IMR-90 (cell line): ENCODE data around the gene SLIT1. TPM values are rescaled to one million over a fixed set of nuclear protein-coding genes. Genes with fewer than 3 reads are reported as not detected.

ENCODE experiments used
- ATAC-seq: fragments of 200-7000 bp; cut with Tn5 transposase; 2 replicates; pipeline ENCODE4 v1.9.1; 2020; ENCODE audit warnings: low read depth, mild to moderate bottlenecking, moderate library complexity
- BruUV-seq: library from RNA; stranded (reverse); fragments of 400-500 nt; replicated peaks from 2 replicates; lab custom pipeline; 2021; lab: Mats Ljungman, UMichigan
- CTCF ChIA-PET: fragments of 300-600 bp; formaldehyde crosslinking; extraction: SDS; loops from one replicate; lab custom pipeline; 2021; ENCODE audit warnings: antibody characterized with exemption; lab: Yijun Ruan, JAX
- POLR2A ChIA-PET: fragments of 300-600 bp; sonication (Branson Sonifier 250); formaldehyde crosslinking; loops from one replicate; lab custom pipeline; 2022; ENCODE audit warnings: antibody characterized with exemption; ENCODE audit not compliant: unreplicated experiment; lab: Charles Lee
- DNase-seq: peaks from one replicate; pipeline ENCODE4 v3.0.0; 2013
- H2AFZ ChIP-seq: replicated peaks from 2 replicates; pipeline ENCODE3; 2013; ENCODE audit warnings: low read length, mild to moderate bottlenecking; ENCODE audit not compliant: poor library complexity
- H2AK5ac ChIP-seq: 2 replicates; pipeline ENCODE4 v1.6.1; 2013; ENCODE audit warnings: low read depth, low read length, inconsistent platforms
- H2AK9ac ChIP-seq: replicated peaks from 2 replicates; pipeline ENCODE3; 2013; ENCODE audit warnings: mild to moderate bottlenecking, low read depth, low read length, moderate library complexity; ENCODE audit not compliant: poor library complexity
- H2BK120ac ChIP-seq: 2 replicates; pipeline ENCODE4 v1.6.1; 2013; ENCODE audit warnings: low read depth, low read length, inconsistent platforms
- H2BK15ac ChIP-seq: 3 replicates; pipeline ENCODE4 v1.6.1; 2013; ENCODE audit warnings: low read depth, low read length, inconsistent platforms
- H2BK20ac ChIP-seq: 2 replicates; pipeline ENCODE4 v1.6.1; 2013; ENCODE audit warnings: low read depth, mild to moderate bottlenecking, inconsistent platforms, low read length, moderate library complexity
- H2BK5ac ChIP-seq: 2 replicates; pipeline ENCODE4 v1.6.1; 2013; ENCODE audit warnings: mild to moderate bottlenecking, low read depth, low read length, inconsistent platforms; ENCODE audit not compliant: poor library complexity, severe bottlenecking
- H3K14ac ChIP-seq: replicated peaks from 2 replicates; pipeline ENCODE4 v1.6.1; 2013; ENCODE audit warnings: low read depth, low read length, inconsistent platforms
- H3K18ac ChIP-seq: 2 replicates; pipeline ENCODE4 v1.6.1; 2013; ENCODE audit warnings: low read depth, low read length, control low read depth
- H3K23ac ChIP-seq: 2 replicates; pipeline ENCODE4 v1.6.1; 2013; ENCODE audit warnings: low read depth, low read length, inconsistent platforms
- H3K27ac ChIP-seq: 2 replicates; pipeline ENCODE4 v1.5.1; 2013; ENCODE audit warnings: mild to moderate bottlenecking, control low read depth, low read length; ENCODE audit not compliant: insufficient read depth
- H3K27me3 ChIP-seq: 2 replicates; pipeline ENCODE4 v1.6.1; 2013; ENCODE audit warnings: low read length; ENCODE audit not compliant: control insufficient read depth, insufficient read depth
- H3K36me3 ChIP-seq: 2 replicates; pipeline ENCODE4 v1.6.1; 2013; ENCODE audit warnings: low read length, mixed read lengths; ENCODE audit not compliant: control insufficient read depth, insufficient read depth
- H3K4ac ChIP-seq: 2 replicates; pipeline ENCODE4 v1.6.1; 2013; ENCODE audit warnings: low read depth, low read length, inconsistent platforms
- H3K4me1 ChIP-seq: 2 replicates; pipeline ENCODE4 v1.6.1; 2013; ENCODE audit warnings: low read length, mixed read lengths; ENCODE audit not compliant: control insufficient read depth, insufficient read depth
- H3K4me2 ChIP-seq: 2 replicates; pipeline ENCODE4 v1.6.1; 2013; ENCODE audit warnings: low read depth, mild to moderate bottlenecking, control low read depth, low read length, moderate library complexity
- H3K4me3 ChIP-seq: 2 replicates; pipeline ENCODE4 v1.5.1; 2013; ENCODE audit warnings: low read depth, mild to moderate bottlenecking, control low read depth, low read length, moderate library complexity; ENCODE audit not compliant: insufficient read depth
- H3K56ac ChIP-seq: 2 replicates; pipeline ENCODE4 v1.6.1; 2013; ENCODE audit warnings: low read length, inconsistent platforms; ENCODE audit not compliant: insufficient read depth; ENCODE audit errors: extremely low read depth
- H3K79me1 ChIP-seq, 2 experiments: 2 replicates each; pipeline ENCODE4 v1.6.1; 2013; ENCODE audit warnings: low read length in 2 of 2, inconsistent platforms in 1 of 2, low read depth in 1 of 2
- H3K9ac ChIP-seq: 2 replicates; pipeline ENCODE4 v1.6.1; 2013; ENCODE audit warnings: low read depth, low read length, control low read depth
- H3K9me1 ChIP-seq: 2 replicates; pipeline ENCODE4 v1.6.1; 2013; ENCODE audit warnings: low read length, inconsistent platforms; ENCODE audit not compliant: insufficient read depth
- H3K9me3 ChIP-seq: 2 replicates; pipeline ENCODE4 v1.6.1; 2013; ENCODE audit warnings: low read length; ENCODE audit not compliant: control insufficient read depth, insufficient read depth
- H4K20me1 ChIP-seq: 2 replicates; pipeline ENCODE4 v1.6.1; 2013; ENCODE audit warnings: low read length, inconsistent platforms; ENCODE audit not compliant: insufficient read depth
- H4K5ac ChIP-seq: 2 replicates; pipeline ENCODE4 v1.6.1; 2013; ENCODE audit warnings: mild to moderate bottlenecking, low read depth, low read length, control low read depth
- H4K8ac ChIP-seq, 2 experiments: 2 replicates each; pipeline ENCODE4 v1.6.1; 2013; ENCODE audit warnings: low read depth in 2 of 2, low read length in 2 of 2, control low read depth in 1 of 2, inconsistent platforms in 1 of 2
- H4K91ac ChIP-seq: 2 replicates; pipeline ENCODE4 v1.6.1; 2013; ENCODE audit warnings: low read depth, low read length, inconsistent platforms; ENCODE audit not compliant: insufficient read depth
- CHD1 ChIP-seq: IDR thresholded peaks from 2 replicates; pipeline ENCODE4 v1.6.1; 2012; ENCODE audit warnings: low read depth, low read length, improper control_type of control experiment
- RCOR1 ChIP-seq: IDR thresholded peaks from 2 replicates; pipeline ENCODE4 v1.6.1; 2012; ENCODE audit warnings: mild to moderate bottlenecking, low read length, improper control_type of control experiment; ENCODE audit not compliant: insufficient replicate concordance
- WGBS, 2 experiments: methylation state at CpG; one replicate each; pipeline versions ENCODE4 v1.1.5 to v1.1.7; 2013; ENCODE audit warnings: missing lambda C conversion rate in 2 of 2; ENCODE audit not compliant: insufficient read length in 1 of 2; ENCODE audit errors: extremely low coverage in 2 of 2; 5-methylcytosine and 5-hydroxymethylcytosine counted together
- dilution Hi-C: fragments of 300-500 bp; cut with HindIII; formaldehyde crosslinking; loops from one replicate; pipeline ENCODE4 v1.14.3; 2018; ENCODE audit warnings: low sequenced_read_pairs; ENCODE audit not compliant: unreplicated experiment
- in situ Hi-C: fragments of 300-500 bp; cut with MboI; formaldehyde crosslinking; loops from 3 replicates; pipeline ENCODE4 v1.14.3; 2019; ENCODE audit warnings: low sequenced_read_pairs, inconsistent platforms, mixed read lengths
- intact Hi-C: fragments of 100-400 bp; cut with micrococcal nuclease; formaldehyde crosslinking; loops from 2 replicates; pipeline ENCODE4 v1.10.0; 2022
- polyA plus RNA-seq, 3 experiments: library from polyadenylated mRNA; depleted of rRNA; stranded (reverse); fragments of >200 nt; gene quantifications; 2 replicates each; pipeline ENCODE4 v1.2.3, GENCODE V29; 2012; ENCODE audit warnings: low replicate concordance in 1 of 3
- total RNA-seq: library from RNA; depleted of rRNA; stranded (reverse); fragments of >200 nt; gene quantifications from 2 replicates; pipeline ENCODE4 v1.2.3, GENCODE V29; 2012

SLIT1 gene
- total and polyA plus RNA-seq, 2 of the 4 experiments (the other 2 are of a cell fraction), result under 0.01 TPM

GRCh38 chr10:97062046-97062445 is 123.7 kb downstream of the SLIT1 start:
- no peak overlapping the region for H2AFZ ChIP-seq
- H3K9ac ChIP-seq, result no peak overlapping the region
- no peak overlapping the region for H2BK5ac ChIP-seq
- H4K20me1 ChIP-seq, result no peaks in the 10 kb centered on the region
- no peak overlapping the region for H3K4ac ChIP-seq
- no peaks in the 10 kb centered on the region for H3K36me3 ChIP-seq
- H3K27ac ChIP-seq, result no peak overlapping the region
- H3K56ac ChIP-seq, result no peak overlapping the region
- no peak overlapping the region for H3K23ac ChIP-seq
- CTCF ChIA-PET, result no interaction called here
- no peak overlapping the region for H3K4me2 ChIP-seq
- dilution Hi-C loops, result no loop called here
- no peaks in the 10 kb centered on the region for H3K79me1 ChIP-seq
- no peaks in the 10 kb centered on the region for H3K9me3 ChIP-seq
- no peak overlapping the region for H3K4me3 ChIP-seq
- no peaks in the 10 kb centered on the region for H3K4me1 ChIP-seq
- peaks cover 60% of the 10 kb centered on the region for H3K27me3 ChIP-seq
- no peak for DNase-seq
- no peak overlapping the region for H3K18ac ChIP-seq
- no peak overlapping the region for H2AK5ac ChIP-seq
- intact Hi-C loops, result no loop called here
- H2BK15ac ChIP-seq, result no peak overlapping the region
- WGBS, 2 experiments, result no CpG with 5 or more reads among the region's 5 CpGs
- H4K5ac ChIP-seq, result no peak overlapping the region
- H3K14ac ChIP-seq, result no peak overlapping the region
- no TSS peak for BruUV-seq
- ATAC-seq, result no peak
- no peaks in the 10 kb centered on the region for H3K9me1 ChIP-seq
- in situ Hi-C loops, result no loop called here
- no peak overlapping the region for H2AK9ac ChIP-seq
- TF ChIP-seq RCOR1, result no peak
- no peak for TF ChIP-seq CHD1
- no peak overlapping the region for H2BK120ac ChIP-seq
- POLR2A ChIA-PET, result no interaction called here
- no peak overlapping the region for H4K8ac ChIP-seq
- H2BK20ac ChIP-seq, result no peak overlapping the region
- H4K91ac ChIP-seq, result no peak overlapping the region
